ENCODE data around the gene ZNF433.

ZNF433 gene

DNA sequence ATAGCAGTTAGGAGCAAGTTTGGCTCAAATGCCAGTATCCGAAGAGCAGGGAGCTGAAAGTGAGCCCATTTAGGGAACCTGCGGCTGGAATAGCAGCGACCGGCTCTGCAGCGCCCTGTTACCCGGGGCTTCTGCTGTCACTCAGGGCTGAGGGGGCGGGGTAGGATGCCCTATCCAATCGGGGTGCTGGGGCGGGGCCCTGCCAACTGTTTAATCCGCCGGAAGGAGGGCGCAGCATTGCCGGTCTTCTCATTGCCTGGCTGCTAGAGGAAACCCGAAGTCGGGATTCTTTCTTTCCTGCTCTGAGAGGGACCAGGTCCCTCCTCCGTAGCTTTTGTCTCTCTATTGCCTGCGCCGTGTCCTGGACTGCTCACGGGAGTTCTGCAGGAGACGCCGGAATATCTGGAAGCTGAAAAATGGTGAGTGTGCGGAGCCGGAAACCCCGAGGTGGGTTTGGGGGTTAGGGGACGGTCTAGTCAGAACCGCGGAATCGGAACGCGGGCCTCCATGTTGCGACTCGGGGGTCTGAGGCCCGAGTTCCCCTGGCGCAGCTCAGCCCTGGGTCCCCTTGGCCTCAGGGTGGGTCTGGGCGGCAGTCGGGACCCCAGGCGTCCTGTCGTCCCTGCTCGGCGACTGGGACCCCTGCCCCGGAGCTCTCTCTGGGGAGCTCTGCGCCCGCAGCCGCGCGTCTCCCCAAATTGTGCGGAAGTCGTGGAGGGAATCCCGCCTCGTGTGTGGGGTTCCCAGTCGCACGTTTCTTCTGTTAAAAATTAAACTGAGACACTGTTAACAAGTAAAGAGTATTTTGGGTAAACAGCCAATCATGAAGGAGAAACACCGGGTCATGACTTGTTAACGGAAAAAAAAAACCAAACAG, 47.8 kb downstream of the ZNF433 start:
- no peak for DNase-seq

DNA sequence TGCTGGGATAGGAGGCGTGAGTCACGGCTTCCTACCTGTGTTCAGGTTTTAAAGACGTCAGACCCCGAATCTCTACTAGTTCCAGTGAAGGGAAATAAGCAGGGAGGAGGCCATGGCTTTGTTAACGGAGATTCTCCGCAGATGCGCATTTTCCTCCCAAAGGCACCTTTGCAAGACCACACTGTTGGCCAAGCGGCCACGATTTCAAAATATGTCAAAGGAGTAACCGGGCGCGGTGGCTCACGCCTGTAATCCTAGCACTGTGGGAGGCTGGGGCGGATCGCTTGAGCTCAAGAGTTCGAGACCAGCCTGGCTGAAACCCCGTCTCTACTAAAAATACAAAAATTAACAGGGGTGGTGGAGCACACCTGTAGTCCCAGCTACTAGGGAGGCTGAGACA, 48.7 kb downstream of the ZNF433 start:
- DNase-seq, result no peak

DNA sequence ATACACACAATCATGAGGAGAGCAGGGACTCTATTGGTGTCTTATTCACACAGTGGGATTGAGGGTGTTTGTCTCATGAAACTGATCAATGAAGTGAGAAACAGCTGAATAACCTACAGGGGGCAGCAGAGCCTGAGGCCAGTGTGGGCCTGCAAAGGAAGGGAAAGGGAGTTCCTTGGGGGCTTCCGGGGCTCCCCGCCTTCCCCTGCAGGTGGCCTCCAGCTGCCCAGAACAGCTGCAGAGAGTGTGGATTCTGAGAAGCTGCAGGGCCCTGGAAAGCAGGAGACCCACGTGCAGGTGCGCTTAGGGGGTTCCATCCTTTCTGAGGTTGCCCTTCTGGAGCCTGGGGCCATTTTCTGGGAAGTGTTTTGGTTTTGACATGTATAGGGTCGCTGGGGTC, 50.5 kb downstream of the ZNF433 start:
- DNase-seq, result no peak

DNA sequence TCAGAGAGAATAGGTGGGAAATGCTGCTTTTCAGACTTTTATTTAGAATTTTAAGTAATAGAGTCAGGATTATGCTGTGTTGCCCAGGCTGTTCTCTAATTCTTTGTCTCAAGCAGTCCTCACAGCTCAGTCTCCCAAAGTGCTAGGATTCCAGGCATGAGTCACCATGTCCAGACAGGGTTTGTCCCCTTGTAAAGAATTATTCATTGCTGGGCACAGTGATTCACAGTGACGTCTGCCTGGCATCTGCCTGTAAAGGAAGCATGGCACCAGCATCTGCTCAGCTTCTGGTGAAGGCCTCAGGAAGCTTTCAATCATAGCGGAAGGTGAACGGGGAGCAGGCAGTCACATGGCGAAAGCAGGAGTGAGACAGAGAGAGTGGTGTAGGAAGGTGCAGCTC, 53.0 kb downstream of the ZNF433 start:
- DNase-seq, result no peak

DNA sequence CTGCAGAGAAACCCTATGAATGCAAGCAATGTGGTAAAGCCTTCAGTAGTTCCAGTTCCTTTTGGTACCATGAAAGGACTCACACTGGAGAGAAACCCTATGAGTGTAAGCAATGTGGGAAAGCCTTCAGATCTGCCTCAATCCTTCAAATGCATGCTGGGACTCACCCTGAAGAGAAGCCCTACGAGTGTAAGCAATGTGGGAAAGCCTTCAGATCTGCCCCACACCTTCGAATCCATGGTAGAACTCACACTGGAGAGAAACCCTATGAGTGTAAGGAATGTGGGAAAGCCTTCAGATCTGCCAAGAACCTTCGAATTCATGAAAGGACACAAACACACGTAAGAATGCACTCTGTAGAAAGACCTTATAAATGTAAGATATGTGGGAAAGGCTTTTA, 56.0 kb downstream of the ZNF433 start:
- DNase-seq, result no peak

DNA sequence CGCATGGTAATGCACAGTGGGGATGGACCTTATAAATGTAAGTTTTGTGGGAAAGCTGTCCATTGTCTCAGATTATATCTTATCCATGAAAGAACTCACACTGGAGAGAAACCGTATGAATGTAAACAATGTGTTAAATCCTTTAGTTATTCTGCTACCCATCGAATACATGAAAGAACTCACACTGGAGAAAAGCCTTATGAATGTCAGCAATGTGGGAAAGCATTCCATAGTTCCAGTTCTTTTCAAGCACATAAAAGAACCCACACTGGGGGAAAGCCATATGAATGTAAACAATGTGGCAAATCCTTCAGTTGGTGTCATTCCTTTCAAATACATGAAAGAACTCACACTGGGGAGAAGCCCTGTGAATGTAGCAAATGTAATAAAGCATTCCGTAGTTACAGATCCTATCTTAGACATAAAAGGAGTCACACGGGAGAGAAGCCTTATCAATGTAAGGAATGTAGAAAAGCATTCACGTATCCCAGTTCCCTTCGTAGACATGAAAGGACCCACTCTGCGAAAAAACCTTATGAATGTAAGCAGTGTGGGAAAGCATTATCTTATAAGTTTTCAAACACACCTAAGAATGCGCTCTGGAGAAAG, 56.9 kb downstream of the ZNF433 start:
- DNase-seq, result no peak

- no peak for DNase-seq
These were observed 62.3 kb downstream of the ZNF433 start for GRCh38 chr19:11973019-11973810.

DNA sequence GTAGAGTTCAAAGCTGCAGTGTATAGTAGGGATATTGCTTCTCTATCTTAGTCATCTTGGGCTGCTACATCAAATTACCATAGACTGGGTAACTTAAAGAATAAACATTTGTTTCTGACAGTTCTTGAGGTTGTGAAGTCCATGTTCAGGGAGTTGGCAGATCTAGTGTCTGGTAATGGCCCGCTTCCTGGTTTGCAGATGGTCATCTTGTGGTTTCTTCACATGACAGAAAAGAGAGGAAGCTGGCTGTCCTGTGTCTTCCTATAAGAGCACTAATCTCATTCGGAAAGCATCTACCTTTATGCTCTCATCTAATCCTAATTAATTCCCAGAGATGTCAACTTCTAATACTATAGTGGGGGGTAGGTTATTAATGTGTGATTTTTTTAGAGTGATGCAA, 64.4 kb downstream of the ZNF433 start:
- DNase-seq, result no peak

GRCh38 chr19:11970174-11970573, 65.3 kb downstream of the ZNF433 start:
- no peak for DNase-seq

- no peak for DNase-seq
These were observed 70.4 kb downstream of the ZNF433 start, which contains the start of gene ZNF763 for GRCh38 chr19:11964858-11965645. Gene ZNF763 (plus strand): TSS chr19:11965040. CDS start chr19:11965209, 169 bp downstream.

Measured in NCI-H1694 (cell line).